NT2/D1 (cell line): ENCODE measurements around the gene ST6GALNAC4.

Experiments used
- SUZ12 ChIP-seq: IDR thresholded peaks from 2 replicates; pipeline ENCODE4 v1.6.1; 2011; ENCODE audit not compliant: insufficient read length, insufficient read depth; ENCODE audit errors: extremely low read depth
- YY1 ChIP-seq: IDR thresholded peaks from 2 replicates; pipeline ENCODE4 v1.6.1; 2011; ENCODE audit not compliant: insufficient read length, insufficient read depth
- ZNF274 ChIP-seq: IDR thresholded peaks from 2 replicates; pipeline ENCODE4 v1.6.1; 2011; ENCODE audit warnings: mild to moderate bottlenecking, low read depth, low read length

DNA sequence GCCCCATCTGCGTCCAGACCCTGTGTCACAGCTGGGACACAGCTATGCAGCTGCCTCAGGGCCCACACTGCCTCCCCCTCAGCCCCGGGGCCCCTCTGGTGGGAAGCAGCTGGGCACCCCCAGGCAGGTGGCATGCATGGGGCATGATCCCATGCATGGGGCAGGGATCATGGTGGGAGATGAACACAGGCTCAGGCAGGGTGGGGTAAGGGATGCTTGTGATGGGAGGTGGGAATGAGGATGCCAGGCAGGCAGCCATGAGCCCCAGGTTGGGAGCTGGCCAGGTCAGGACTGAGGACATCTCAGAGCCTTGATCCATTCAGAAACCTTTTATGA, 44.3 kb upstream of the ST6GALNAC4 start:
- no peak for TF ChIP-seq SUZ12
- TF ChIP-seq ZNF274: no peak
- TF ChIP-seq YY1: no peak
